Stomach (tissue), 4 donors: ENCODE results near the gene ICOSLG.

ENCODE experiments used
- CTCF ChIP-seq, 7 experiments: fragments of 450-650 bp in 4 of 7; fragments of 200-600 bp in 3 of 7; sonication (generic) in 3 of 7; IDR thresholded peaks; one replicate each; pipeline ENCODE4 v1.5.1; 2016 to 2019; ENCODE audit warnings: antibody characterized with exemption in 7 of 7, control low read depth in 2 of 7, mild to moderate bottlenecking in 1 of 7
- POLR2A ChIP-seq, 4 donors: fragments of 450-650 bp; IDR thresholded peaks; one replicate each; pipeline ENCODE4 v1.6.1; 2016; ENCODE audit warnings: antibody characterized with exemption in 4 of 4, control low read depth in 2 of 4, mild to moderate bottlenecking in 1 of 4, moderate library complexity in 1 of 4
- POLR2AphosphoS5 ChIP-seq, 3 donors: sonication (generic); formaldehyde crosslinking; IDR thresholded peaks; one replicate each; pipeline ENCODE4 v1.6.1; 2016; ENCODE audit warnings: antibody characterized with exemption in 3 of 3

GRCh38 chr21:44282370-44282769 lies 41.6 kb upstream of the ICOSLG start:
- TF ChIP-seq POLR2A (IDR thresholded peaks at IDR 0.05) (no peak), POLR2AphosphoS5 (IDR thresholded peaks at IDR 0.05) (no peak), CTCF (IDR thresholded peaks at IDR 0.05) (no peak)
